Mucosa of descending colon (tissue), 3 donors: ENCODE data around the gene METRN. TPM values are rescaled to one million over a fixed set of nuclear protein-coding genes. Genes with fewer than 3 reads are reported as not detected.

ENCODE experiments used
- ATAC-seq: fragments of 200-7000 bp; cut with Tn5 transposase; one replicate; pipeline ENCODE4 v1.9.1; 2020; ENCODE audit warnings: mild to moderate bottlenecking, moderate library complexity
- DNase-seq, 3 donors: peaks; one replicate each; pipeline ENCODE4 v3.0.0-alpha.2; 2020
- H3K36me3 ChIP-seq: fragments of 200-600 bp; one replicate; pipeline ENCODE4 v1.8.0; 2021; ENCODE audit warnings: low read depth, mild to moderate bottlenecking
- H3K4me1 ChIP-seq: fragments of 200-600 bp; one replicate; pipeline ENCODE4 v1.8.0; 2021; ENCODE audit warnings: low read depth, mild to moderate bottlenecking
- H3K4me3 ChIP-seq: fragments of 200-600 bp; one replicate; pipeline ENCODE4 v1.8.0; 2021; ENCODE audit warnings: mild to moderate bottlenecking
- H3K9me3 ChIP-seq: fragments of 200-600 bp; one replicate; pipeline ENCODE4 v1.8.0; 2021; ENCODE audit warnings: mild to moderate bottlenecking
- intact Hi-C, 2 donors: fragments of 100-400 bp; cut with DNase I in 1 of 2; cut with micrococcal nuclease in 1 of 2; formaldehyde crosslinking; loops; one replicate each; pipeline versions ENCODE4 v1.11.0 to v1.11.1; 2022; cut with DNase I, micrococcal nuclease
- total RNA-seq, 3 donors: library from RNA; stranded (reverse); fragmentation: NEBNext Ultra II Directional in 2 of 3; extraction: Animal tissue kit (Norgen Biotek cat#: 25700) in 2 of 3; gene quantifications; one replicate each; pipeline versions ENCODE4 v1.2.1 to v1.2.4, GENCODE V29; 2021 to 2023
- TF ChIP-seq, protein P1 (sequence below): fragments of 200-600 bp; IDR thresholded peaks from one replicate; pipeline ENCODE4 v1.8.0; 2022; ENCODE audit warnings: antibody characterized with exemption, mild to moderate bottlenecking
- donor health status: DM: no; HTN: no; CAD: no; lungs with moderate emphysema.
- donor health status: DM: no; HTN: no; CAD: no.
- donor health status: DM: no; HTN: yes; CAD: no.

METRN gene
- total RNA-seq, 3 donors from 2014 or later = 15.8 to 34.5 (median 22.0) TPM

DNA sequence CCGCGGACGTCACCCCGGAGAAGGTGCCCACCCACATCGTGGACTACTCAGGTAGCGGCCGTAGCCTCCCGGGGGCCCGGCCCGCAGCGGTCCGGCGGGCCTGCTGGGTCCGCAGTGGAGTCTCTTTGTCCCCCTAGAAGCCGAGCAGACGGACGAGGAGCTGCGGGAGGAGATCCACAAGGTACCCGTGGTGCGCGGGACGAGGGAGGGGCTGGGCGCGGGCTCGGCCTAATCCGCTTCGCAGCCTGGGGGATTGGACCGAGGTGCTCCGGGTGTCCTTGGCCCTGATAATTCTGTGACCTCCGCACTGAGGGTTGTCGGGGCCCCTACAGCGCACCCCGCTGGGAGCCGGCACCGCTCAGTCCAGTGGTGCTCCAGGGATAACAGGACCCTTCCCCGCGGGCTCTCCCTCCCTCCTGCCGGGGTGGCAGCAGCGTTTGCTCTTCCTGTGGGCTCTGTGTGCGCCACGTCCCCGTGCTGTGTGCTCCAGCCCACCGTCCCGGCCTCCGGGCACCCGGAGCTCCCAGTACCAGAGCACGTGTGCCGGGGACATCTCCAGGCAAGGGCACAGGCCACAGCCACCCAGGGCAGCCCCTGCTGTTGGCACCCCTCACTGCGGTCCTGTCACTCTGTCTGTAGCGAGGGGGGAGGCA, 46.3 kb upstream of the METRN start:
- peaks cover 13% of the 10 kb centered on the region for H3K36me3 ChIP-seq
- peak overlapping the region; percentile 95 for H3K4me3 ChIP-seq
- no peaks in the 10 kb centered on the region for H3K9me3 ChIP-seq
- ATAC-seq = peak; percentile 25
- TF ChIP-seq, protein P1, sequence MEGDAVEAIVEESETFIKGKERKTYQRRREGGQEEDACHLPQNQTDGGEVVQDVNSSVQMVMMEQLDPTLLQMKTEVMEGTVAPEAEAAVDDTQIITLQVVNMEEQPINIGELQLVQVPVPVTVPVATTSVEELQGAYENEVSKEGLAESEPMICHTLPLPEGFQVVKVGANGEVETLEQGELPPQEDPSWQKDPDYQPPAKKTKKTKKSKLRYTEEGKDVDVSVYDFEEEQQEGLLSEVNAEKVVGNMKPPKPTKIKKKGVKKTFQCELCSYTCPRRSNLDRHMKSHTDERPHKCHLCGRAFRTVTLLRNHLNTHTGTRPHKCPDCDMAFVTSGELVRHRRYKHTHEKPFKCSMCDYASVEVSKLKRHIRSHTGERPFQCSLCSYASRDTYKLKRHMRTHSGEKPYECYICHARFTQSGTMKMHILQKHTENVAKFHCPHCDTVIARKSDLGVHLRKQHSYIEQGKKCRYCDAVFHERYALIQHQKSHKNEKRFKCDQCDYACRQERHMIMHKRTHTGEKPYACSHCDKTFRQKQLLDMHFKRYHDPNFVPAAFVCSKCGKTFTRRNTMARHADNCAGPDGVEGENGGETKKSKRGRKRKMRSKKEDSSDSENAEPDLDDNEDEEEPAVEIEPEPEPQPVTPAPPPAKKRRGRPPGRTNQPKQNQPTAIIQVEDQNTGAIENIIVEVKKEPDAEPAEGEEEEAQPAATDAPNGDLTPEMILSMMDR = no peak
- DNase-seq = peak in 1 of 3 donors; percentile 60
- peaks cover 8% of the 10 kb centered on the region for H3K4me1 ChIP-seq
- intact Hi-C loops = loop anchor here (10.0 kb wide), 1 partner anchor 94 kb away; no protein-coding TSS in a partner anchor

- no peak overlapping the region for H3K4me3 ChIP-seq
- no peaks in the 10 kb centered on the region for H3K9me3 ChIP-seq
- peaks cover 13% of the 10 kb centered on the region for H3K36me3 ChIP-seq
- peaks cover 8% of the 10 kb centered on the region for H3K4me1 ChIP-seq
- DNase-seq (no peak), ATAC-seq (no peak)
- TF ChIP-seq, protein P1 = no peak
- intact Hi-C loops = loop anchor here (10.0 kb wide), 1 partner anchor 95 kb away; no protein-coding TSS in a partner anchor
Measured at GRCh38 chr16:669666-670065, 45.3 kb upstream of the METRN start.

GRCh38 chr16:670485-671352, 44.2 kb upstream of the METRN start:
- TF ChIP-seq, protein P1 = no peak
- ATAC-seq (no peak), DNase-seq (no peak)
- no peak overlapping the region for H3K4me3 ChIP-seq
- H3K36me3 ChIP-seq = peaks cover 13% of the 10 kb centered on the region
- H3K4me1 ChIP-seq = peaks cover 16% of the 10 kb centered on the region
- intact Hi-C loops = no loop called here
- no peaks in the 10 kb centered on the region for H3K9me3 ChIP-seq

GRCh38 chr16:671353-672131, 43.4 kb upstream of the METRN start:
- Histone ChIP-seq H3K9me3 (no peaks in the 10 kb centered on the region), H3K36me3 (peaks cover 13% of the 10 kb centered on the region), H3K4me3 (no peak overlapping the region), H3K4me1 (peaks cover 24% of the 10 kb centered on the region)
- no peak for DNase-seq
- TF ChIP-seq, protein P1 = no peak
- intact Hi-C loops = no loop called here
- ATAC-seq = no peak

DNA sequence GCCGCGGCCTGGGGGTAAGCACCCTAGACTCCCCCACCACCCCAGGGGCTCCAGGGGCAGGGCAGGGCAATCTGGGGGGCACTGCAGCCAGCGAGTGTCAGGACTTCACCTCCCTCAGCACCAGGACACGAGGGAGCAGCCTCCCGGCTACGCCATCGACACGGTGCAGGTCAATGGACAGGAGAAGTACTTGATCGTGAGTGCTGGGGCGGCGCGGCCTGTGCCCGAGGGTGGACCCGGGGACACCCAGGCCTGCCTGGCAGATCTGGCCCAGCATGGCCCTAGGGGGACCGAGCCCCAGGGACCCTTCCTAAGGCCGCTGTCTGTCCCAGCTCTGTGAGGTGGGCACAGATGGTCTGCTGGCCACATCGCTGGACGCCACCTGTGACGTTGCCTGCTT, 42.5 kb upstream of the METRN start:
- intact Hi-C loops = no loop called here
- Histone ChIP-seq H3K36me3 (peaks cover 13% of the 10 kb centered on the region), H3K9me3 (no peaks in the 10 kb centered on the region), H3K4me3 (no peak overlapping the region), H3K4me1 (peaks cover 33% of the 10 kb centered on the region)
- DNase-seq (no peak), ATAC-seq (no peak)
- TF ChIP-seq, protein P1 = no peak
